A549 (cell line): ENCODE results near the gene RPA3.

Source experiments
- TF ChIP-seq, protein P1 (sequence below): fragments of 150-350 bp; IDR thresholded peaks from 2 replicates; pipeline ENCODE4 v1.6.1; 2014; ENCODE audit warnings: low read depth, mild to moderate bottlenecking, low read length
- TF ChIP-seq, protein P2 (sequence below): fragments of >200 bp; sonication (Bioruptor Twin); formaldehyde crosslinking; IDR thresholded peaks from 3 replicates; pipeline ENCODE4 v1.5.1; 2016

DNA sequence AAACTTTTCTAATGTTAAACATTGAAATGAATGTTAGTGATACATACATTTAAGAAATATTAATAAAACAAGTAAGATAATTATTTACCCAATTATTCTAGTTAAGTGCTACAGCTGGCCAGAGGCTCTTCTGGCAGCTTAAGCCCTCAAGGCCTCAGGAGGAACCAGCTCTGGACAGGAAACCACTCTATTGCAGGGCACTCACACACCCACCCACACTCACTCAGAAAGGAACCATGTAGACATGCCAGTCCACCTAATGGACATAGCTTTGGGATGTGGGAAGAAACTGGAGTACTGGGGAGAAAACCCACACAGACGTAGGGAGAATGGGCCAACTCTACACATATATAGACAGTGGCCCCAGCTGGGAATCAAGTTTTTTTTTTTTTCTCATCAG is 49.7 kb downstream of the RPA3 start:
- TF ChIP-seq, protein P1, sequence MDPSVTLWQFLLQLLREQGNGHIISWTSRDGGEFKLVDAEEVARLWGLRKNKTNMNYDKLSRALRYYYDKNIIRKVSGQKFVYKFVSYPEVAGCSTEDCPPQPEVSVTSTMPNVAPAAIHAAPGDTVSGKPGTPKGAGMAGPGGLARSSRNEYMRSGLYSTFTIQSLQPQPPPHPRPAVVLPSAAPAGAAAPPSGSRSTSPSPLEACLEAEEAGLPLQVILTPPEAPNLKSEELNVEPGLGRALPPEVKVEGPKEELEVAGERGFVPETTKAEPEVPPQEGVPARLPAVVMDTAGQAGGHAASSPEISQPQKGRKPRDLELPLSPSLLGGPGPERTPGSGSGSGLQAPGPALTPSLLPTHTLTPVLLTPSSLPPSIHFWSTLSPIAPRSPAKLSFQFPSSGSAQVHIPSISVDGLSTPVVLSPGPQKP = no peak
- TF ChIP-seq, protein P2, sequence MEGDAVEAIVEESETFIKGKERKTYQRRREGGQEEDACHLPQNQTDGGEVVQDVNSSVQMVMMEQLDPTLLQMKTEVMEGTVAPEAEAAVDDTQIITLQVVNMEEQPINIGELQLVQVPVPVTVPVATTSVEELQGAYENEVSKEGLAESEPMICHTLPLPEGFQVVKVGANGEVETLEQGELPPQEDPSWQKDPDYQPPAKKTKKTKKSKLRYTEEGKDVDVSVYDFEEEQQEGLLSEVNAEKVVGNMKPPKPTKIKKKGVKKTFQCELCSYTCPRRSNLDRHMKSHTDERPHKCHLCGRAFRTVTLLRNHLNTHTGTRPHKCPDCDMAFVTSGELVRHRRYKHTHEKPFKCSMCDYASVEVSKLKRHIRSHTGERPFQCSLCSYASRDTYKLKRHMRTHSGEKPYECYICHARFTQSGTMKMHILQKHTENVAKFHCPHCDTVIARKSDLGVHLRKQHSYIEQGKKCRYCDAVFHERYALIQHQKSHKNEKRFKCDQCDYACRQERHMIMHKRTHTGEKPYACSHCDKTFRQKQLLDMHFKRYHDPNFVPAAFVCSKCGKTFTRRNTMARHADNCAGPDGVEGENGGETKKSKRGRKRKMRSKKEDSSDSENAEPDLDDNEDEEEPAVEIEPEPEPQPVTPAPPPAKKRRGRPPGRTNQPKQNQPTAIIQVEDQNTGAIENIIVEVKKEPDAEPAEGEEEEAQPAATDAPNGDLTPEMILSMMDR = no peak
